Omental fat pad (tissue), 4 donors: Measurements from ENCODE around the gene ACSM3. TPM values are rescaled to one million over a fixed set of nuclear protein-coding genes. Genes with fewer than 3 reads are reported as not detected.
A peak's percentile ranks its signal among the peaks of the same experiment; 100 is the strongest.
"Not testable (repeated sequence)": the region's sequence is repeated elsewhere in the genome, so short reads cannot be mapped to it uniquely, and the experiment has no call there.

Source experiments
- ATAC-seq: fragments of 150-250 bp; one replicate; pipeline ENCODE4 v1.9.1; 2016; ENCODE audit warnings: mild to moderate bottlenecking, moderate library complexity; ENCODE audit not compliant: low FRiP score
- DNase-seq: peaks from one replicate; pipeline ENCODE4 v3.0.0-alpha.2; 2019; ENCODE audit warnings: low spot score
- total RNA-seq, 4 donors: library from RNA; depleted of rRNA; stranded (reverse); fragments of >200 nt; gene quantifications; one replicate each; pipeline ENCODE4 v1.1.0, GENCODE V29; 2016
- TF ChIP-seq, protein P1 (sequence below), 3 donors: fragments of 450-650 bp; IDR thresholded peaks; one replicate each; pipeline ENCODE4 v1.5.1; 2016 to 2017; ENCODE audit warnings: antibody characterized with exemption in 3 of 3, mild to moderate bottlenecking in 3 of 3, moderate library complexity in 2 of 3

The ACSM3 gene
- total RNA-seq, result 10 to 100 TPM in 2 of 4 donors, 1 to 10 TPM in 2; 7.2 to 82.9 (median 10.9) TPM

DNA sequence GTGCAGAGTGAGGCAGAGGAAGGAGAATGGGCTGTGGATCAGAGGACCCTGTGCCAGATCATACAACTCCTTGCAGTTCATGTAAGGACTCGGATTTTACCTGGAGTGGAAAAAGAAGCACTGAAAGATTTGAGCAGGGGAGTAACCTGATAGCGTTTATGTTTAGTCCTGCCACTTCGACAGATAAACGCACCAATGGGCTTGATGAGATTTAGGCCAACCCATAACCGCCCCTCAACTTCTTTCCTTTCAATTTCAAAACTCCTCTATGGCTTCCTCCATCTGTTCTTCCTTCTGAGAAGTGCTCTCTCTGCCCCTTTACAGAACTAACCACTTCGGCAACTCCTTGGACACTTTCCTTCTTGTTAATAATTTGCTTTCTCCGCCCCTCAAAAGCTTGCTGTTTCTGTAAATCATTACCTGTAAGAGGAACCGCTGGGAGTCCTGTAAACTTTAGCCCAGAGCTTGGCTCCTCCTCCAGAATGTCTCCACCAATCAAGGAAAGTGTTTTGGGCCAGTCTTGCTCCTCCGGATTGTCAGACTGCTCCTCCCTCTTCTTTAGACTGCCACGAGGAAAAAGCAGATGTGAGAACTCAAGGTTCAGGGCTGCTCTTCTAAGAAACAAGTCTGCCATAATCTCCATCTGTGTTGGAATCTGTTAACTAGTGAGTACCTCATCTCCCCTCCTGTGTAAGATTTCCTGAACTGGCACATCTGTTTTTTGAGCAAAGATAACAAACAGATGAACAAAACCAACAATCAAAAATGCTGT is at the start of gene ACSM3:
Gene ACSM3 (plus strand): TSS at position 554 of the 772 bp plus-strand sequence. CDS start 6,021 bp downstream, outside the sequence.
- no peak for DNase-seq
- peak; percentile 95 for ATAC-seq
- TF ChIP-seq, protein P1, sequence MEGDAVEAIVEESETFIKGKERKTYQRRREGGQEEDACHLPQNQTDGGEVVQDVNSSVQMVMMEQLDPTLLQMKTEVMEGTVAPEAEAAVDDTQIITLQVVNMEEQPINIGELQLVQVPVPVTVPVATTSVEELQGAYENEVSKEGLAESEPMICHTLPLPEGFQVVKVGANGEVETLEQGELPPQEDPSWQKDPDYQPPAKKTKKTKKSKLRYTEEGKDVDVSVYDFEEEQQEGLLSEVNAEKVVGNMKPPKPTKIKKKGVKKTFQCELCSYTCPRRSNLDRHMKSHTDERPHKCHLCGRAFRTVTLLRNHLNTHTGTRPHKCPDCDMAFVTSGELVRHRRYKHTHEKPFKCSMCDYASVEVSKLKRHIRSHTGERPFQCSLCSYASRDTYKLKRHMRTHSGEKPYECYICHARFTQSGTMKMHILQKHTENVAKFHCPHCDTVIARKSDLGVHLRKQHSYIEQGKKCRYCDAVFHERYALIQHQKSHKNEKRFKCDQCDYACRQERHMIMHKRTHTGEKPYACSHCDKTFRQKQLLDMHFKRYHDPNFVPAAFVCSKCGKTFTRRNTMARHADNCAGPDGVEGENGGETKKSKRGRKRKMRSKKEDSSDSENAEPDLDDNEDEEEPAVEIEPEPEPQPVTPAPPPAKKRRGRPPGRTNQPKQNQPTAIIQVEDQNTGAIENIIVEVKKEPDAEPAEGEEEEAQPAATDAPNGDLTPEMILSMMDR (IDR thresholded peaks at IDR 0.05), result no peak

- not testable (repeated sequence) for DNase-seq, ATAC-seq
Measured at GRCh38 chr16:20717718-20718117, 46.1 kb upstream of the ACSM3 start.

DNA sequence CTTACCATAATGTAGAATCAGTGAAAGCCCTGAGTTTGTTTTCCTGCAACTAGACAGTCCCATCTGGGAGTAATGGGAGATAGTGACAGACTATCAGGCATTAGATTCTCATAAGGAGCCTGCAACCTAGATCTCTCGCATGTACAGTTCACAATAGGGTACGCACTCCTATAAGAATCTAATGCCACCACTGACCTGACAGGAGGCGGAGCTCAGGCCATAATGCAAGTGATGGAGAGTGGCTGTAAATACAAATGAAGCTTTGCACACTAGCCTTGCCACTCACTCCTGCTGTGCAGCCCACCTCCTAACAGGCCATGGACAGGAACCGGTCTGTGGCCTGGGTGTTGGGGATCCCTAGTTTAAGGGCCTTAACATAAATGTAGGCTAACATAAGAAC is 43.6 kb upstream of the ACSM3 start:
- TF ChIP-seq, protein P1 (IDR thresholded peaks at IDR 0.05), result no peak
- DNase-seq, result no peak
- ATAC-seq, result no peak

DNA sequence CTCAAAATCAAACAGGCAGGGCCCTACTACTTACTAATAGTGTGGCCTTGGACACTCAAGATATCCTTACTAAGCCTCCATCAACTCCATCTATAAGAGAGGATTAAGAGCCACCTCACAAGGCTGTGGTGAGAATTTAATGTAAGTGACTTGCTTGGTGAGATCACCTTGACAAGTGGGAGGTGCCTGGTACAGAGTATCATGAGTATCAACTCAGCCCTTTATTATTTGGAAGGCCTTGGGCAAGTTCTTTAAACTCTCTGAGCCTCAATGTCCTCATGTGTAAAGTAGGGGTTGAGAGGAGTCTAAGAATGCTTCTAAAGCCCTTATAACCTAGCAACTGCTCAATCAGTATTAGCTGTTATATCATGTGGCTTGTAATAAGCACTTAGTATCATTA is 37.2 kb upstream of the ACSM3 start:
- DNase-seq (no peak), ATAC-seq (no peak)
- TF ChIP-seq, protein P1 (IDR thresholded peaks at IDR 0.05), result no peak

GRCh38 chr16:20727181-20727580 is 36.6 kb upstream of the ACSM3 start:
- DNase-seq, result no peak
- TF ChIP-seq, protein P1 (IDR thresholded peaks at IDR 0.05), result no peak
- ATAC-seq, result no peak

DNA sequence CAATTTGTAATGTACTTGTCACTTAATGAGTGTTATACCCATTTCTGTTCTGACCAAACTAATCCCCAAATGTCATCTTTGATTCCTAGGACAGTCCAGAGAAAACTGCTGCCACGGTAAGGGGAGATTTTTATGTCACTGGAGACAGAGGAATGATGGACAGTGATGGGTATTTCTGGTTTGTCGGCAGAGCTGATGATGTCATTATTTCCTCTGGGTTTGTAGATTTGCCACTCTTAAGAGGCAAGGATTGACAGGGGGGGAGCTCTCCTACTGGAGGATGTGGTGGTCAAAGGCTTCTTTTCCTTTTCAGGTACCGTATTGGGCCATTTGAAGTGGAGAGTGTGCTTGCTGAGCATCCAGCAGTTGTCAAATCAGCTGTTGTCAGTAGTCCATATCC is 34.7 kb upstream of the ACSM3 start:
- TF ChIP-seq, protein P1 (IDR thresholded peaks at IDR 0.05), result no peak
- DNase-seq (no peak), ATAC-seq (no peak)

DNA sequence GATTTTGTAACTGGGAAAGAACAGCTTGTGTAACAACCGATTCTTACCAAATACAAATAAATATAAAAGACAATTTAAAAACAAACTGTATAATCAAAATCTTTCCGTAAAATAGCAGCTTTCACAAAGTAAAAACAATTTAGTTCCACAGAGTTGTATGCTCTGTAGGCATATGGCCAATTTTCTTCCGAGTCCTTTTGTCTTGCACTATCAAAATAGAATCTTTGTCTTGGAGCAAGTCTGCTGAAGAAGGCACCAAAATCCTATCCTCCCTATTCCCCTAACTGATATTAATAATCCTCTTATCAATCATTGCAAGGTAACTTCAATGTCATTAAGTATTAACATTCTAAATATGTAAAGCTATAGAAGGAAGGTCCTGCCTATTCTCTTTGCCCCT is 29.8 kb upstream of the ACSM3 start:
- no peak for DNase-seq
- TF ChIP-seq, protein P1 (IDR thresholded peaks at IDR 0.05), result no peak
- no peak for ATAC-seq
